RWPE2 (cell line): Measurements from ENCODE around the gene HBS1L.
"Not testable (repeated sequence)": the region's sequence is repeated elsewhere in the genome, so short reads cannot be mapped to it uniquely, and the experiment has no call there.

Source experiments
- ATAC-seq: fragments of 200-7000 bp; cut with Tn5 transposase; 3 replicates; pipeline ENCODE4 v1.9.1; 2021; ENCODE audit warnings: low read depth
- DNase-seq: peaks from one replicate; pipeline ENCODE4 v3.0.0-alpha.2; 2020; ENCODE audit warnings: low spot score
- H3K27ac ChIP-seq: fragments of 450-650 bp; 2 replicates; pipeline ENCODE4 v1.5.1; 2017; ENCODE audit warnings: mild to moderate bottlenecking; ENCODE audit not compliant: poor library complexity, severe bottlenecking
- H3K27me3 ChIP-seq: fragments of 250-450 bp; sonication (Bioruptor Pico); 2 replicates; pipeline ENCODE4 v1.5.1; 2021; ENCODE audit warnings: mild to moderate bottlenecking, moderate library complexity; ENCODE audit not compliant: insufficient read depth, poor library complexity, severe bottlenecking
- H3K36me3 ChIP-seq: fragments of 250-450 bp; sonication (Bioruptor Pico); 2 replicates; pipeline ENCODE4 v1.5.1; 2020; ENCODE audit warnings: low read depth, mild to moderate bottlenecking, moderate library complexity
- H3K4me1 ChIP-seq: fragments of 250-450 bp; sonication (Bioruptor Pico); 2 replicates; pipeline ENCODE4 v1.5.1; 2021; ENCODE audit warnings: mild to moderate bottlenecking, moderate library complexity; ENCODE audit not compliant: insufficient read depth, poor library complexity, severe bottlenecking
- H3K4me3 ChIP-seq: fragments of 250-450 bp; sonication (Bioruptor Pico); 2 replicates; pipeline ENCODE4 v1.5.1; 2021; ENCODE audit warnings: mild to moderate bottlenecking, moderate library complexity; ENCODE audit not compliant: severe bottlenecking
- H3K9me3 ChIP-seq: fragments of 250-450 bp; sonication (Bioruptor Pico); 2 replicates; pipeline ENCODE4 v1.5.1; 2021; ENCODE audit warnings: mild to moderate bottlenecking, moderate library complexity; ENCODE audit not compliant: severe bottlenecking
- CTCF ChIP-seq: fragments of 450-650 bp; IDR thresholded peaks from one replicate; pipeline ENCODE4 v1.5.1; 2017; ENCODE audit warnings: mild to moderate bottlenecking, moderate library complexity; ENCODE audit not compliant: poor library complexity, severe bottlenecking

Gene HBS1L

GRCh38 chr6:135064586-135064985, 10.0 kb upstream of the HBS1L start:
- Histone ChIP-seq H3K36me3 (no peaks in the 10 kb centered on the region), H3K27me3 (no peaks in the 10 kb centered on the region), H3K4me3 (no peak overlapping the region), H3K27ac (no peak overlapping the region), H3K9me3 (no peaks in the 10 kb centered on the region), H3K4me1 (peaks cover 6% of the 10 kb centered on the region)
- ATAC-seq (no peak), DNase-seq (no peak)
- TF ChIP-seq CTCF = no peak

- Histone ChIP-seq H3K27me3 (no peaks in the 10 kb centered on the region), H3K4me3 (no peak overlapping the region), H3K27ac (no peak overlapping the region), H3K4me1 (peaks cover 6% of the 10 kb centered on the region), H3K9me3 (no peaks in the 10 kb centered on the region), H3K36me3 (no peaks in the 10 kb centered on the region)
- no peak for TF ChIP-seq CTCF
- DNase-seq (no peak), ATAC-seq (no peak)
These were observed 9.3 kb upstream of the HBS1L start for GRCh38 chr6:135063926-135064325.

- peaks cover 6% of the 10 kb centered on the region for H3K4me1 ChIP-seq
- H3K9me3 ChIP-seq = no peaks in the 10 kb centered on the region
- TF ChIP-seq CTCF = no peak
- ATAC-seq (no peak), DNase-seq (no peak)
- H3K4me3 ChIP-seq = no peak overlapping the region
- H3K27ac ChIP-seq = no peak overlapping the region
- H3K27me3 ChIP-seq = no peaks in the 10 kb centered on the region
- no peaks in the 10 kb centered on the region for H3K36me3 ChIP-seq
These were observed 8.1 kb upstream of the HBS1L start for GRCh38 chr6:135062735-135063134.

- Histone ChIP-seq H3K27ac (no peak overlapping the region), H3K4me3 (no peak overlapping the region), H3K4me1 (no peaks in the 10 kb centered on the region), H3K9me3 (no peaks in the 10 kb centered on the region), H3K27me3 (no peaks in the 10 kb centered on the region), H3K36me3 (no peaks in the 10 kb centered on the region)
- ATAC-seq (no peak), DNase-seq (no peak)
- no peak for TF ChIP-seq CTCF
These were observed 5.5 kb upstream of the HBS1L start for GRCh38 chr6:135060076-135060475.

GRCh38 chr6:135058299-135058698, 3.7 kb upstream of the HBS1L start:
- H3K4me3 ChIP-seq, H3K4me1 ChIP-seq, H3K36me3 ChIP-seq, ATAC-seq, H3K27me3 ChIP-seq, DNase-seq, H3K27ac ChIP-seq, H3K9me3 ChIP-seq: not testable (repeated sequence)
